ENCODE data around the gene GPATCH8. TPM values are rescaled to one million over a fixed set of nuclear protein-coding genes. Genes with fewer than 3 reads are reported as not detected.

GPATCH8 gene
- total RNA-seq, 1 donor from 2014 or later, result 52.6 TPM

DNA sequence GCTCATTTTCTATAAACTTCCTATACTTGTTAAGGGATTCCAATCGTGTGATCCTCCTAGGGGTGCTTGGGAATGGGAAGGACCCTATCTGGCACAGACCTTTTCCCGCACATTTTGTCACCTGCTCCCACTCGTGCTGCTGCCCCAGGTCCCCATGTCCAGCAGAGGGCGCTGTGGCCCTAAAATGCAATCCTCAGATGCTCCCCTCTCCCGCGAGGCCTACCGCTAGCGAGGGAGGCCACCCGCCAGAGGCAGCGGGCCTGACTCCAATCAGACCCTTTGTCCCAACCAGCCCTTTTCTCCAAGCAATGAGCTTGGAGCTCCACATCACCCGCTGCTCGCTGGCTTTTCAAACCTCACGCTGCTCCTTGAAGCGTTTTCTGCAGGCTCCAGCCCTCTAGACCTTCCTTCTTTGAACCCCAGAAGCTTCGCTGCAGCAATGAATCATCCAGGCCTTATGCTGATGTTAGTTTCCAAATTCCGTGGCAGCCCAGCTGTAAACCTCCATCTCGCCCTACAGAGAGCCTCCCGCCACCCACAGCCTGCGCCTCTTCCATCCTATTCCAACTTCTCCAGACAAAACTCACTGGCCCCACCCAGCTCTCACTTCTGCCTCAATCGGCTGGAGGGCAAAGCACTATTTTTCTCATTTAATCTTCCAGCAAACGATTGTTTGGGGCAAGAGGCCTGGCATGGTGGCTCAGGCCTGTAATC, 30.5 kb upstream of the GPATCH8 start:
- H3K9me3 Mint-ChIP-seq (ENCODE audit: unreplicated experiment), result no peaks in the 10 kb centered on the region
- H3K4me1 Mint-ChIP-seq (ENCODE audit: unreplicated experiment), result peaks cover 42% of the 10 kb centered on the region
- peak overlapping the region; percentile 86 for H3K27ac Mint-ChIP-seq (ENCODE audit: unreplicated experiment)
- H3K4me3 Mint-ChIP-seq (ENCODE audit: unreplicated experiment), result peak overlapping the region; percentile 30
- TF ChIP-seq, protein P1, sequence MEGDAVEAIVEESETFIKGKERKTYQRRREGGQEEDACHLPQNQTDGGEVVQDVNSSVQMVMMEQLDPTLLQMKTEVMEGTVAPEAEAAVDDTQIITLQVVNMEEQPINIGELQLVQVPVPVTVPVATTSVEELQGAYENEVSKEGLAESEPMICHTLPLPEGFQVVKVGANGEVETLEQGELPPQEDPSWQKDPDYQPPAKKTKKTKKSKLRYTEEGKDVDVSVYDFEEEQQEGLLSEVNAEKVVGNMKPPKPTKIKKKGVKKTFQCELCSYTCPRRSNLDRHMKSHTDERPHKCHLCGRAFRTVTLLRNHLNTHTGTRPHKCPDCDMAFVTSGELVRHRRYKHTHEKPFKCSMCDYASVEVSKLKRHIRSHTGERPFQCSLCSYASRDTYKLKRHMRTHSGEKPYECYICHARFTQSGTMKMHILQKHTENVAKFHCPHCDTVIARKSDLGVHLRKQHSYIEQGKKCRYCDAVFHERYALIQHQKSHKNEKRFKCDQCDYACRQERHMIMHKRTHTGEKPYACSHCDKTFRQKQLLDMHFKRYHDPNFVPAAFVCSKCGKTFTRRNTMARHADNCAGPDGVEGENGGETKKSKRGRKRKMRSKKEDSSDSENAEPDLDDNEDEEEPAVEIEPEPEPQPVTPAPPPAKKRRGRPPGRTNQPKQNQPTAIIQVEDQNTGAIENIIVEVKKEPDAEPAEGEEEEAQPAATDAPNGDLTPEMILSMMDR (IDR thresholded peaks at IDR 0.05), result peak; percentile 99
- no peaks in the 10 kb centered on the region for H3K36me3 Mint-ChIP-seq (ENCODE audit: unreplicated experiment)
- peak; percentile 97 for DNase-seq (ENCODE audit: extremely low spot score, unreplicated experiment)
- no peaks in the 10 kb centered on the region for H3K27me3 Mint-ChIP-seq (ENCODE audit: unreplicated experiment)

DNA sequence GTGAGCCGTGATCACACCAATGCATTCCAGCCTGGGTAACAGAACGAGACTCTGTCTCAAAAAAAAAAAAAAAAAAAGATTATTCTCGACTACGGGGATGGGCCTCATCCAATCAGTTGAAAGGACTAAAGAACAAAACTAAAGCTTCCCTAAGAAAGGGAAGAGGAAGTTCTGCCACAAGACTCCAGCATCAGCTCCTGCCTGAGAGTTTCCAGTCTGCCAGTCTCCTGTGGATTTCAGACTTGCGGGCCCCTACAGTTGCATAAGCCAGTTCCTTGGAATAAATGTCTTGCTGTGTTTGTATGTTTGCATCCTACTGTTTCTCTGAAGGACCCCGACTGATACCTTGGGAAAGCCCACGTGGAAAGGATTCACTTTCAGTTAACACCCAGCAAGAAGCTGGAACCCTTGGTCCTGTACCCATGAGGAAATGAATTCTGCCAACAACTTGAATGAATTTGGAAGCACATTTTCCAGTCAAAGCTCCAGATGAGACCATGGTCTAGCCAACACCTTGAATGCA, 27.8 kb upstream of the GPATCH8 start:
- Mint-ChIP-seq H3K27ac (ENCODE audit: unreplicated experiment) (no peak overlapping the region), H3K4me3 (ENCODE audit: unreplicated experiment) (no peak overlapping the region), H3K27me3 (ENCODE audit: unreplicated experiment) (no peaks in the 10 kb centered on the region), H3K4me1 (ENCODE audit: unreplicated experiment) (peaks cover 22% of the 10 kb centered on the region), H3K36me3 (ENCODE audit: unreplicated experiment) (no peaks in the 10 kb centered on the region), H3K9me3 (ENCODE audit: unreplicated experiment) (no peaks in the 10 kb centered on the region)
- TF ChIP-seq, protein P1 (IDR thresholded peaks at IDR 0.05), result no peak
- DNase-seq (ENCODE audit: extremely low spot score, unreplicated experiment), result no peak

GRCh38 chr17:44529864-44530263, 26.7 kb upstream of the GPATCH8 start:
- no peak for DNase-seq (ENCODE audit: extremely low spot score, unreplicated experiment)
- H3K27ac Mint-ChIP-seq (ENCODE audit: unreplicated experiment), result no peak overlapping the region
- H3K4me3 Mint-ChIP-seq (ENCODE audit: unreplicated experiment), result no peak overlapping the region
- TF ChIP-seq, protein P1 (IDR thresholded peaks at IDR 0.05), result no peak
- peaks cover 12% of the 10 kb centered on the region for H3K4me1 Mint-ChIP-seq (ENCODE audit: unreplicated experiment)
- H3K36me3 Mint-ChIP-seq (ENCODE audit: unreplicated experiment), result no peaks in the 10 kb centered on the region
- no peaks in the 10 kb centered on the region for H3K9me3 Mint-ChIP-seq (ENCODE audit: unreplicated experiment)
- H3K27me3 Mint-ChIP-seq (ENCODE audit: unreplicated experiment), result no peaks in the 10 kb centered on the region

GRCh38 chr17:44527954-44528353, 24.7 kb upstream of the GPATCH8 start:
- no peak overlapping the region for H3K27ac Mint-ChIP-seq (ENCODE audit: unreplicated experiment)
- H3K27me3 Mint-ChIP-seq (ENCODE audit: unreplicated experiment), result no peaks in the 10 kb centered on the region
- H3K9me3 Mint-ChIP-seq (ENCODE audit: unreplicated experiment), result no peaks in the 10 kb centered on the region
- no peak for DNase-seq (ENCODE audit: extremely low spot score, unreplicated experiment)
- H3K4me3 Mint-ChIP-seq (ENCODE audit: unreplicated experiment), result no peak overlapping the region
- H3K36me3 Mint-ChIP-seq (ENCODE audit: unreplicated experiment), result no peaks in the 10 kb centered on the region
- H3K4me1 Mint-ChIP-seq (ENCODE audit: unreplicated experiment), result no peaks in the 10 kb centered on the region
- TF ChIP-seq, protein P1 (IDR thresholded peaks at IDR 0.05), result no peak

DNA sequence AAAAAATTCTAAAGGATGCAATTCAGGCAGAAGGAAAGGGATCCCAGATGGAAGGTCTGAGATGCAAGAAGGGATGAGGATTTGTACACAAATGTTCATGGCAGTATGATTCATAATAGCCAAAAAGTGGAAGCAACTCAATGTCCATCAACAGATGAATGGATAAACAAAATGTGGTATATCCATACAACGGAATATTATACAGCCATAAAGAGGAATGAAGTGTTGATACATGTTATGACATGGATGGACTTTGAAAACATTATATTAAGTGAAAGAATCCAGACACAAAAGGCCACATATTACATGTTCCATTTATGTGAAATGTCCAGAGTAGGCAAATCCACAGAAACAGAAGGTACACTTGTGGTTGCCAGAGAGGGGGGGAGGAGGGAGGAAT, 23.9 kb upstream of the GPATCH8 start:
- TF ChIP-seq, protein P1 (IDR thresholded peaks at IDR 0.05), result no peak
- no peak for DNase-seq (ENCODE audit: extremely low spot score, unreplicated experiment)
- Mint-ChIP-seq H3K9me3 (ENCODE audit: unreplicated experiment) (no peaks in the 10 kb centered on the region), H3K27ac (ENCODE audit: unreplicated experiment) (no peak overlapping the region), H3K27me3 (ENCODE audit: unreplicated experiment) (no peaks in the 10 kb centered on the region), H3K4me3 (ENCODE audit: unreplicated experiment) (no peak overlapping the region), H3K4me1 (ENCODE audit: unreplicated experiment) (no peaks in the 10 kb centered on the region), H3K36me3 (ENCODE audit: unreplicated experiment) (no peaks in the 10 kb centered on the region)

Data from osteocyte (in vitro differentiated cells).